Occipital lobe (tissue), 2 donors: ENCODE measurements around the gene KLHL29. TPM values are rescaled to one million over a fixed set of nuclear protein-coding genes. Genes with fewer than 3 reads are reported as not detected.
"Not testable (repeated sequence)": the region's sequence is repeated elsewhere in the genome, so short reads cannot be mapped to it uniquely, and the experiment has no call there.

ENCODE experiments used
- DNase-seq: peaks from one replicate; lab custom pipeline; 2025; lab: John Stamatoyannopoulos, UW
- total RNA-seq: library from RNA; depleted of rRNA; stranded (reverse); fragments of >200 nt; gene quantifications from one replicate; pipeline ENCODE4 v1.2.3, GENCODE V29; 2014

KLHL29 gene
- 8.4 TPM for total RNA-seq

DNA sequence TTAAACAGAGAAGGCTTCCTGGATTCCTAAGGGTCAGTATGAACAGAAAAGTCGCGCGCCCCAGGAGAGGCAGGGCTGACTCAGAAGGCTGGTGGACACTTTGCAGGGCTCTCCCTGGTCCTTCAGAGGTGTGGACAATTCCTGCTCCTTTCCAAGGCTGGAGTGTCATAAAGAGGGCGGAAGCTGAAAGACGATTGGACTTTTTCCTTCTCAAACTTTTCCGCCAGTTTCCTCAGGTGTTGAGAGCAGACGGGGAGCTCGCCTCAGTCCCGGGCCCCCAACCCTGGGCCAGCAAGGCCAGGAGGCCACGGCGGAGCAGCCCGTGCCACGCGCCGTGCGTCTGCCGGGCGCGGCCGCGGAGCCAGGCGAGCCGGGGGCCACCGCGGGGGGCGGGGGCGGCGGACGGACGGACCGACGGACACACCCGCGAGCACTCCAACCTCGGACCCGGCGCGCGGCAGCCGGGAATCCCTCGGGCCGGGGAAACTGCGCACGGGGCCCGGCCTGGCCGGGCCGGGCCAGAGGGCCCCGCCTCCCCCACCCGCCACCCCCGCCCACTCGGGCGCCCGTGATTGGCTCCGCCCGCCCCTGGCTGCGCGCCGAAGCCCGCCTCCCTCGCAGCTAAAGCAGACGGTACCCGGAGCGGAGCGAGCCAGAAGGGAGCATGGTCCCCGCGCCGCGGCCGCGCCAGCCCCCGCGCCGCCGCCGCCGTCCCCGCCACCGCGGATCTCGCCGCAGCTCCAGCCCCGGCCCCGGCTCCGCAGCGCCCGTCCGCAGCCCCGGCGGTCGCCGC lies at the start of gene KLHL29:
Gene KLHL29, plus strand, starts transcription at position 629 of the 793 bp plus-strand sequence. CDS start 177,018 bp downstream, outside the sequence.
- peak; percentile 59 for DNase-seq

DNA sequence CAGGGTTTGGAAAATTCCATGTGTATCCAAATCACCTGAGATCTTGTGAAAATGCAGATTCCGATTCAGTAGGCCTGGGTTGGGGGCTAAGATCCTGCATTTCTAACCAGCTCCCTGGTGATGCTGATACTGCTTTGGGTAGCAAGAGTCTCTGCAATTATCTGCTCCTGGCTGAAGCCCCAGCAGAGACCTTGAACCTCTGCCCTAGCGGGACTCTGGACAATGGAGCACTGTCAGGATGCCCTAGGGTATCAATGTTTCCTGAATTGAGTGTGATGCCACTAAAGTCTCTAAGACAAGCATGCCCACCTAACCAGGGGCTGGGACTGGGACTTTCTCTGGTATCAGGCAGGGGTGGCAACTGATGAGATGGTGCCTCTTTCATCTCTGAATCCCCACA lies 49.4 kb upstream of the KLHL29 start:
- no peak for DNase-seq

DNA sequence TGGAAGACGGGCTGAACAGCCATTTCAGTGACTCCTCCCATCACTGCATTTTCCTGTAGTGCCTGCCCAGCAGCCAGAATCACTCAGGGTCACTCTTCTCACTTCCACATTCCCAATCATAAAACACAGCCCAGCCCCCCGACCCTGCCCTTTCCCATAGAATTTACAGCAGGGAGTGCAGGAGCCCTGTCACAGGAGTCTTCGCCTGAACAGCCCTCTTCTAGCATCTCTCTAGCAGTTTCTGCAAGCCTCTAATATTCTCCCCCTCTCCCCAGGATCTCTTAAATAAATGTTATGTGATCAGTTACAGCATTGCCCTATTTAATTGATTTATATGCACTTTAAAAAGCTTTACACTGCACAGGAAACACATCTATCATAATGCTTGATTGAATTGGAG lies 42.9 kb upstream of the KLHL29 start:
- DNase-seq = no peak

DNA sequence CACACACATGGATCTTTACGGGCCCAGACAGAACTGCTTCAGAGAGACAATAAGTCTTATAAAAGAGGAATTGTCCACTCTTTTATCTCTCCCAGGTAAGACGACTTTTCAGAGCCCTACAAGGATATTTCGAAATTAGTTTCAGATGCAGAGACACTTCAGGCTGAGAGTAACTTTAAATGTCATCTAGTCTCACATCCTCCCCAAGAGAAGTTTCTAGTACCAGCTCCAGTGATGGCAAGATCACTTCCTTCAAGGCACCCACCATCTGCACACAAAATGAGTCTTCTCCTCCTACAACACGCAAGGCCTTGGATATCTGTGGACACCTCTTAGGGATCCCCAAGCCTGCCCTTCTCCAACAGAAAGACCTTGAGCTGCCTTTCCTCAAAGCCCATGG lies 39.0 kb upstream of the KLHL29 start:
- no peak for DNase-seq

DNA sequence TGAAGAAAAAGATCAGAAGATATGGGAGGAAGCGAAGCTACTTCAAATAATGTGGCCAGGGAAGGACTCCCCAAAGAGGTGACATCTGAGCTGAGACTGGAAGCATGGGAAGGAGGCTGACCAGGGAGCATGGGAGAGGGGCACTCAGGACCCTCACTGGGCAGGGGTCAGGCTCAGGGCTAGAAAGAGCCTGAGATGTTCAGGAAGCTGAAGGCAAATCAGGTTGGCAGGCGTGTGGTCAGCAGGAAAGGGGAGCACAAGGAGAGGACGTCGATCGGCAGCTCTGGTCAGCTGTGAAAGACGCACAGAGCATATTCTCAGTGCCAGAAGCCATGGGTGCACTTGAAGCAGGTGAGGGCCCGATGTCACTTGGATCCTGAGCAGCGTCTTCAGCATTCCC lies 38.2 kb upstream of the KLHL29 start:
- no peak for DNase-seq

DNA sequence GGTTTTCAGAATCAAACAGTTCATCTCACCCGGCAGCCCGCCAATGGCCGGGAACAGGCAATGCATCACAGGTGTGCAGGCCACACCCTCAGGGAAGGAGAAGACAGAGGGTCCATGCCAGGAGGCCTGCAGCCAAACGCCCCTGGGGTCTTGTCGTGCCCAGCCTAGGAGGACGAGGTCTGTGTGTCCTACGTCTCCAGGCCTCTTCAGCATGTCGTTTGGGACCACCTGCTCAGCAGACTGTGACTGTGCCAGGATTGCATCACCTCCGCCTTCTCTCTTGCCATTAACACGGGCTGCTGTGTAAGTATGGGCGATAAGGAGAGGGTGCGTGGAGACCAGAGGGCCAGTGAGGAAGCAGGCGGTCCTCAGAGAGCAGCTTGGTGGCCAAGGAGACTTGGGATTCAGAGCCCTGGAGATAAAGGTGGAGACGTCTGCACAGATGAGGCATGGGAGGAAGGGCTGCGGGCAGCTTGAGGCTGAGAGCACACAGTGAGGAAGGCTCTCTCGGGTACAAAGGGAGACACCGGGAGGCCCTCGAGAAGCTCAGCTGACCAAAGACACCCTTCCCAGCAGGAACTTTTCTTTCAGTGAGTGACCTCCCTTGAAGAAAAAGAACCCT lies 37.4 kb upstream of the KLHL29 start:
- no peak for DNase-seq

DNA sequence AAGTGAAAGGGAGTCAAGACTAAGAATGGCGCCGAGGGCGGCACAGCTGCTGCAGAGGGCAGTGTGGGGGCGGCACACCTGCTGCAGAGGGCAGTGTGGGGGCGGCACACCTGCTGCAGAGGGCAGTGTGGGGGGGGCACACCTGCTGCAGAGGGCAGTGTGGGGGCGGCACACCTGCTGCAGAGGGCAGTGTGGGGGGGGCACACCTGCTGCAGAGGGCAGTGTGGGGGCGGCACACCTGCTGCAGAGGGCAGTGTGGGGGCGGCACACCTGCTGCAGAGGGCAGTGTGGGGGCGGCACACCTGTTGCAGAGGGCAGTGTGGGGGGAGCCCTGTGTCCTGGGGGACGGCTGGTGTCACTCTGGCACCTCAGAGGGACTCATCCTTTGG lies 36.9 kb upstream of the KLHL29 start:
- not testable (repeated sequence) for DNase-seq

DNA sequence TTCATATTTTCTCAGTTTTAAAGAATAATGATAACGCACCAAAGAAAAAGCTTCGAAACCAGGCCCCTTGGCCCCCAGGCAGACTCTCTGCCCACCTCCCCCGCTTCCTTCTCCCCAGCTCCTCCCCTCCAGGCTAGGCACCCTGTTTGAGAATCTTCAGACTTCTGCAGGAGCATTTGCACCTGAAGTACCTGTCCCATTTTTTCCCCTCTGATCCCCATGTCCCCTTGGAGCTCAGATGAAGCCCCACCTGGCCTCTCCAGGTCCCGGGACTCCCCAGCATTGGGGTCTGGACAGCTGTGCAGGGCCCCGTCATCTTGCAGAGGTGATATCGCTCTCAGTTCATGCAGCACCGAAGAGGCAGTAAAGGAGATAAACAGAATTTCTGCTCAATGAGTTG lies 35.5 kb upstream of the KLHL29 start:
- no peak for DNase-seq

DNA sequence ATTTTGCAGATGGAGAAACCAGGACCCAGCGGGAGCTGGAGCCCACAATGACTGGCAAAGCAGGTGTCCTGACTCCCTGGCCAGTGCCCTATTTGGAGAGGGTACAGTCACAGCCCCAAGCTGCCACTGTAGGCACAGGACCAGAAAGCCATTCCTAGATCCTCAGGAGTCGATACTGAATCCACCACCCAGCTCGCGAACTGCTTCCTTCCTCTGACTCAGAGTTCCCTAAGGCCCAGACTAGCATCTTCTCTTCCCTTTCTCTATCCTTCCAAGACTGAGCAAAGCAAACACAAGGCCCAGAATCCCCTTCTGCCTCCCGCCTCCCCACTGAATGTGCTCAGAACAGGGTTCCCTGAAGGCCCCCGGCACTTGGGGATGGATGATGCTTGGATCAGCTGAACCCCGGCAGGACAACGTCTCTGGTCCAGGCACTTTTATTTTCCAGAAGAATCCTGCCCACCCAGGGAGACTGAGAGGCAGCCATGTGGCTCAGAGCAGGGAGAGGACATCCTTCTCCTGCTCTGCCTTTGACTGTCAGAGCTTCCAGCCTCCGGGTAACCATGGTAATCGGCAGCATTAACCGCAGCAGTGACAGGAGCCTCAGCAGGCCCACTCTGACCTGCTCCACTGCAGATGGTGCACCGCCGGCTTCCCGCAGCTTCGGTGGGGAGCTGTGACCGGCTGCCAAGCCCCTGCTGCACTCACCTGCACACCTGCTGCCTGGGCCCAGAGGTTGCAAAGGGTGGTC lies 34.8 kb upstream of the KLHL29 start:
- DNase-seq = no peak

DNA sequence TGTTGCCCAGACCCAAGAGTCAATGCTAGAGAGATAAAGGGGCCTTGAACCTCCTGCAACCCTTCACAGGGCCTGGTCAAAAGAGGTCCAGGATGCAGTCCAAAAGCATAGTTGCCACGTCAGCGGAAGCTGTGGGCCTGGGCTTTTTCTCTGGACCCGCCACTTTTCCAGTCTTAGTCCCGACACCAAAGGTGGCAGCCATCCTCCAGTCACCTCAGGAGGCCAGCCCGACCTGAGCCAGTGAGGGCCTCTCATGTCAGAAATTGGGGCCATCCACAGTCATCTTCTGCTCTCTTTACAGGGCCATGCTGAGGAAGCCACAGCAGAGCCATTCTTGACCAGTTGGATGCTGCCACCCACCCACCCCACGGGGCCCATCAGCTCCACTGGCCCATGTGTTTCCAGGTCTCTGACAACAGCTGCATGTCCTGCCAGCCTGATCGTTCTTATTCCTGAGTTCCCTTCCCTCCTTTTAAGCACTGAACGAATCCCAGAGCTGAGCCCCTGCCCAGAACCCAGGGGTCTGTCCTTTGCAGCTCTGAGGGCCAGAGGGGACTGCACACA lies 34.1 kb upstream of the KLHL29 start:
- DNase-seq = no peak

DNA sequence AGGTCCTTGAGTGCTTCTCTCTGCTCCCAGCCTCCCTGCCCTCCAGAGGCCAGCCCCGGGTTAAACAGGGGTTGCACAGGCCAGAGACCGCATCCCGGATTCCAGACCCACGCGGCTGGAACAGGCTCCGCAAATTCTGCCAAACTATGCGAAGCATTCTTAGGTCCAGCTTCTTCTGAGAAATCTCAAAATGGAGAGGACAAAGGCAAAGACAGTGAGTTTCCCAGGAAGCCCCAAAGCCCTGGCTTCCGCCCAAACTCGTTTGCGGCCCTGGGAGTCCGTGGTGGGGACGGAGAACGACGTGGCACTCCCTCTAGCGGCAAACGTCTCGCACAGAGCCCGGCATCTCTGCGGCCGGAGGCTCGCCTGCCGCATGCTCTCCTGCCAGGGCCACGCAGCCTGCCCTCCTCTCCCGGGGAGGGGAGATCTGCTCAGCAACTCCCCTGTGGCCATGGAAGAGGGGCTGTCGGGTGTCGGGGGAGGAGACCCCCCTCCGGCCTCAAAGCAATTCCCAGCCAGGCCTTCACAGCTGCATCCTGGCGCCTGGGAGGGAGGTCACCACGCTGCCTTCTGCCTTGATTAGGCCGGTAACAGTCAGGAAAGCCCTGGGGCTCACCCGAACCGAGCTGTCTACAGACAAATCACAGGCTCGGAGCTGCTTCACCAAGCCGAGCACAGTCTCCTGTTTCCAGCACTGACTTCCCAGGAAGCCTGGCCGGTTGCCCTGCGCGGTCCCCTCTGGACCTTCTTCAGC lies 33.4 kb upstream of the KLHL29 start:
- peak; percentile 67 for DNase-seq

DNA sequence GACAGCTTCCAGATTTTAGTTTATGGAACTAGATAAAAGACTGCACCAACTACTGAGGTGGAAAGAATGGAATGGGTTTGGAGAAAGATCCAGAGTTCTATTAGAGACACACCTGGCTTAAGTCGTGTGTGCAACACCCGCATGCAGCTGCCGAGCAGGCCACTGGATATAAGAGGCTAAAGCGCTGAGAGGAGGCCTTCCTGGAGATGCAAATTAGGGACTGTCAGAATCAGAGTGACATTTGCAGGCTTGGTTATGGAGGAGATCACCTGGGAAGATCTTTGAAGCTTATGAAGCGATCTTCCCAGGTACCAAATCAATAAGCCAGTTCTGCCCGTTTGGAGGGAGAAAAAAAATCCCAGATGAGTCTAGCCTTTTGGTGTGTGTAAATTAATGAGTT lies 30.4 kb upstream of the KLHL29 start:
- no peak for DNase-seq

DNA sequence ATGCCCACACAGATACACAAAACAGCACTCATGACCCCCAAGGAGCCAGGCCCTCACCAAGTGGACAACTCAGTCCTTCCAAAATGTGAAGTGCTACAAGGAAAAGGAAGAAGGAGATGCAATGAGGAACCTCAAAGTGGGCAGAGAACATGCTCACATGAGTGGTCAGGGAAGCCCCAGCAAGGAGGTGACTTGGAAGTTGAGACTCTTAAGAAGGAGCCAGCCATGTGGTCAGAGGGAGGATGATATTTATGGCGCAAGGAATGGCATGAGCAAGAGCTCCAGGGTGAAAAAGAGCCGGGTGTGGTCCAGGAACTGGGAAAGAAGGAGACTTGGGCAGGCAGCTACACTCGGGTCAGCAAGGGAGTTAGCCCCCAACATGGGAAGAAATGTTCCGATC lies 30.0 kb upstream of the KLHL29 start:
- DNase-seq = no peak

DNA sequence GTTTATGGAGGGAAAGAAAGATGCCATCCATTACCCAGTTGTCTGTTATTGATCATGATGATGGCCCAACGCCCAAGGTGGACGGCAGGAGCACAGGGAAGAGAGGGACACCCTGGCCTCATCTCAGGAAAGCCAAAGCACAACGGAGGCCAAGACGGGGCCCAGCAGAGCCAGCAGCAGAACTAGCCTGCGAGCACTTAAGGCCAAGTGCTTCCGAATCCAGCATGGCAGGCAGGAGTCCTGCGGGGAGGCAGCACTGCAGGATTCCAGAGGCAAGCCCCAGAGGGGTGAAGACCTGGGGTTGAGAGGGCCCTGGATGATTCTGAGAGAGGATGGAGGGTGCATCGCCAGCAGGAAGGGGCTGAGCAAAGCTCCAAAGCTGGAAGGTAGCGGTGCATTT lies 28.3 kb upstream of the KLHL29 start:
- DNase-seq = no peak

DNA sequence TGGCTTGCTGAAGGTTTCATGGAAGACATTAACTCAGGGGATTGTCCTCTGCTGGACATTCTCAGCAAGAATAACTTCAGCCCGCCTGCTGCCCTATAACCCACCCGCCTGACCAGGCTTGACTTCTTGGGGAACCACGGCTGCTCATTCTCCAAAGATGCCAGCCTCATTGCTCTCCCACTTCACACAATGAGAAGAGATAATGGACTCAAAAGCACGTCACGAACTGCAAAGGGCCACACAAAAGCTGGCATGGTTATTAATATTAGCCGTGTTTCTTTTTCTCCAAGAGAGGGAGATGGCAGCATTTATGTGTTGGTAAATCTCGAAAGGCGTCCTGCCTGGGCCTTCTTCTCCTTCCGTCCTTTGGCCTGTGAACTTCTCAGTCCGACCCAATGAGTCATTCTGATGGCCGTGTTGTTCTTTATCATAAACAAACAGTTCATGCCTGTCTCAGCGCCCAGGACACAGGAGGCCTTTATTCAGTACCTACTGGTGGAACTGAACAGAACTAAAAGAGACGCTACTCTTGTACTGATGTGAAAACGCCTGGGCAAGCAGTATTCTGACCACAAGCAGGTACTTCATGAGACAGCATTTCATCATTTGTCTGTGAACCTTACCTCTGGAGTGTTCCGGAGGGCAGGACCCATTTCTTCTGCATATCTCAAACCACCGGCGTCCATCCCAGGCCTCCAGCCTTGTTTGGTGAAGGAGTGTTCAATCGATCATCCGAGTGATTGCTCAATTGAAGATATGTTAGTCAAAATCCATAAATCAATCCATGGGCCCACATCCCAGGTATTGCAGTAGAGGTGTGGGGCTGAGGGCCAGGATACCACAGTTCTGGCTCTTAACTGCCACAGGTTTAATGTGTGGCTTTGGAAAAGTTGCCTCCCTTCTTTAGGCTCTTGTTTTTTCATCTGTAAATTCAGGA lies 25.1 kb upstream of the KLHL29 start:
- no peak for DNase-seq

DNA sequence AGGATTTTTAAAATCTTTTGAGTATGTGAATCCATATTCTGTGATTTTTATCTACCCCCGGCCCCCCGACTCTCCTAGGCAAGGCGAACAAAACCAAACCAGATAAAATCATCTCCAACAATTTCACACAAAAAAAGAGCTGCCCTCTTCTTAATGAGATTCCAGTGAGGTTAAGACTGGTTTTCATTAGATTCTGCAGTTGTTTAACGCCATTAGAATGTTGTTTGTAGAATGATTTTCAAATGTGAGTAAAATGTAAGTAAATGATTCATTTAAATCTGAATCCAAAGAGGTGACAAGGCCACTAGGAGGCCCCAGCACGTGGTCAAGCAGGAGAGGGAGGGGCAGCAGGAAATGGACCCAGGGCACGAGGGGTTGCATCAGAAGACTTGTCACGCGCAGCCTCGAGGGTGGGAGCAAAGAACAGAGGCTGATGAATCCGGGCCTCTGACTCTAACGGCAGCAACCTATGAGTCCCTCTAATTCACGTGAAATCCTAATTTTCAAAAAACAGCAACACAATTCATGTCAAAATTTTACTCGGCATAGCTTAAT lies 24.3 kb upstream of the KLHL29 start:
- DNase-seq = no peak

DNA sequence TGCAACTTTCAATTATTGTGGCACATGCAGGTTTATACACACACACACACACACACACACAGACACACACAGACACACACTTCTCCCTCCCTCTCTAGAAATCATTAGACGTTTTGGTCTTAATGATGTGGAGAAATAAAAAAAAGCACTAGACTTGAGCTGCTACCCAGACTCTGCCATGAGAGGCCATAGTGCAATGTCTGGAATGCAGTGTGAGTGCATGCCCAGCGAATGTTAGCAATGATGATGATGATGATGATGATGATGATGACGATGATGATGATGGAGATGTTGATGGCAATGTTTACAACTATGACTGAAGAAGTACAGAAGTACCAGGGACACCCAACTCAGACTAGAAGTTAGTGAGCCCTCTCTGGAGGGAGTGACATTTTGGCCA lies 23.8 kb upstream of the KLHL29 start:
- no peak for DNase-seq

DNA sequence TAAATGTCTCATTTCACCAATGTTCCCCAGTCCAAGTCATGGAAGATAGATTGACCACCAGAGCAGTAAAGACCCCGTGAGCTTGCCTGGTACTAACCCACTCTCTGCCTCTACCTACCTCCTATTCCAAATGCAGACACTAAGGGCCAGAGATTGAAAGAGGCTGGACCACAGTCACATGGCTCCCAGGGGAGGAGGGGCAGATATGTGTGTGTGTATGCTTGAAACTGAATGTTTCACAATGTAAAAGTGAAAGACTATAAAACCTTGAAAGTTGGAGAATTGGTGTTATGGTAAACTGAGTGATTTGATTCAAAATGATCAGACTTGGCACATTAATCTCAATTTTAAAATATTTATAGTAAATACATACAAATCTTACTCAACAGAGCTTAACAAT lies 21.7 kb upstream of the KLHL29 start:
- DNase-seq = no peak

DNA sequence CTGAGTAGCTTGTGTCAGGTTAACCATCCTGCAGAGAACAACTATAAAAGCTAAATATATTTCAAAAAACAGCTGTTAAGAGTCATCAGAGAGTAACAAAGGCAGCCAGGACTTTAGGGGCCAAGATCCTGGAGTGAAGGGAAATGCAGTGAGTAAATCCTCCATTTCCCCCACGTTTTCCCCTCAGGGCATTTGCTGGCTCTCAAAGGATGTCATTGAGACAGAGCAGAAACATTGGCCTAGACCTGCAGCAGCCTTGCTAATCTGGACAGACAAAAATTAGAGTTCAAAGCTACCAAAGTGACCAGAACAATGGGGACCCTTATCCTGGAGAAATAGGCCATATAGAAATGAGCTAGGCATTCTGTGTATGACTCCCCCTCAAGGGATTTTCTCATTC lies 21.1 kb upstream of the KLHL29 start:
- no peak for DNase-seq

DNA sequence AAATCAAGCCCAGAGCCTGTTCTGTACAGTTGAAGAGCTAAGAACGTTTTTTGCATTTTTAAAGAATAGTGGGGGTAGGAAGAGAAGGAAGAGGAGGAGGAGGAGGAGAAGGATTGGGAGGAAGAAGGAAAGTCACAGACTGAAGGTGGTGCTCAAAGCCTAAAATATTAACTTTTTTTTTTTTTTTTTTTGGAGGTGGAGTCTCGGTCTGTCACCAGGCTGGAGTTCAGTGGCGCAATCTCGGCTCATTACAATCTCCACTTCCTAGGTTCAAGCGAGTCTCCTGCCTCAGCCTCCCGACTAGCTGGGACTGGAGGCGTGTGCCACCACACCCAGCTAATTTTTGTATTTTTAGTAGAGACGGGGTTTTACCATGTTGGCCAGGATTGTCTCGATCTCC lies 18.3 kb upstream of the KLHL29 start:
- no peak for DNase-seq
